HUES48 (cell line): ENCODE measurements around the gene DYNC1I1.

Source experiments
- H3K27ac ChIP-seq: one replicate; pipeline ENCODE4 v1.7.0; 2013; ENCODE audit warnings: low read depth, low read length, inconsistent platforms
- H3K27me3 ChIP-seq: 2 replicates; pipeline ENCODE4 v1.6.1; 2013; ENCODE audit warnings: mild to moderate bottlenecking, low read length; ENCODE audit not compliant: control insufficient read depth, insufficient read depth
- H3K36me3 ChIP-seq: 2 replicates; pipeline ENCODE4 v1.6.1; 2013; ENCODE audit warnings: low read length; ENCODE audit not compliant: control insufficient read depth, insufficient read depth
- H3K4me1 ChIP-seq: 2 replicates; pipeline ENCODE4 v1.6.1; 2013; ENCODE audit warnings: mild to moderate bottlenecking, low read length; ENCODE audit not compliant: control insufficient read depth, insufficient read depth
- H3K4me3 ChIP-seq: 2 replicates; pipeline ENCODE4 v1.5.1; 2013; ENCODE audit warnings: mild to moderate bottlenecking, low read depth, low read length
- H3K9ac ChIP-seq: 2 replicates; pipeline ENCODE4 v1.6.1; 2013; ENCODE audit warnings: mild to moderate bottlenecking, low read depth, low read length, moderate library complexity
- H3K9me3 ChIP-seq: 2 replicates; pipeline ENCODE4 v1.6.1; 2013; ENCODE audit warnings: low read length; ENCODE audit not compliant: control insufficient read depth, insufficient read depth

Gene DYNC1I1

DNA sequence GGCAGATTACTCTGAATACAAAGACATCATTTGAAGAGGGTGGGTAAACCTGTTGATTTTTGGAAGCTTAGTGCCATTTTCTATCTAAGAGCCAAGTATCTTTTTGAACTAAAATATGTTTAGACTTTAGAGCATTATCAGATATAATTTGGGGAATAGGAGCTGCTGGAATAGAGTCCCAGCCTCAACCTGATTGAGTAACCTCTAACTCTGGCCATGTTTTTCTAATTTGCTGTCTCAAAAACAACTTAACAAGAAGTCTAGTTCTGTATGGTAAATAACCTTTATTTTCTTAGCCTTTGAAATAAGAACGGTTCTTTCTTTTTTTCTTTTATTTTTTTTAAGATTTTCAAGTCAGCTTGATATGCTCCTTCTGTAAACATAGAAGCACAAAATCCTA, 224.5 kb downstream of the DYNC1I1 start:
- H3K27ac ChIP-seq, result no peak overlapping the region
- H3K4me3 ChIP-seq, result no peak overlapping the region

DNA sequence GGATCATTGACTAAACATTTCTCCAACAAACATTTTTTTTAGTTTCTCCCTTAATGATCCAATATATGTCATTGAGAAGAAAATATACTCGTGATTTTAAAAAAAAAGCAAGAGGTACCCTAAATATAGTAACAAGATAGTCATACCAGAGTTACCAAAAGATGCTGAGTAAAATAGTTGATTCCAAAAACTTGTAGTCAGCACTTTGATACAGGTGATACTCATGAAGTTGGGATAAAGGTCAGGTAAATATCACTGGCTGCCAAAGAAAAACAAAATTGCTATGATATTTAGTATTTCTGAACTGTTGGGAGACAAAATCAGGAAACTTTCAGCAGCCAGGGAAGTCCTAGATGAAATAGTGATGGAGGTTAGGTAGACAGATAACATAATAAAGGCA, 225.3 kb downstream of the DYNC1I1 start:
- H3K27ac ChIP-seq, result no peak overlapping the region
- no peak overlapping the region for H3K4me3 ChIP-seq
- no peaks in the 10 kb centered on the region for H3K9me3 ChIP-seq
- no peaks in the 10 kb centered on the region for H3K36me3 ChIP-seq
- H3K9ac ChIP-seq, result no peak overlapping the region
- H3K4me1 ChIP-seq, result no peaks in the 10 kb centered on the region
- H3K27me3 ChIP-seq, result no peaks in the 10 kb centered on the region

More for the DNA sequence above, 224.5 kb downstream of the DYNC1I1 start:
- no peaks in the 10 kb centered on the region for H3K4me1 ChIP-seq
- H3K36me3 ChIP-seq, result no peaks in the 10 kb centered on the region
- no peaks in the 10 kb centered on the region for H3K27me3 ChIP-seq
- no peak overlapping the region for H3K9ac ChIP-seq
- H3K9me3 ChIP-seq, result no peaks in the 10 kb centered on the region

DNA sequence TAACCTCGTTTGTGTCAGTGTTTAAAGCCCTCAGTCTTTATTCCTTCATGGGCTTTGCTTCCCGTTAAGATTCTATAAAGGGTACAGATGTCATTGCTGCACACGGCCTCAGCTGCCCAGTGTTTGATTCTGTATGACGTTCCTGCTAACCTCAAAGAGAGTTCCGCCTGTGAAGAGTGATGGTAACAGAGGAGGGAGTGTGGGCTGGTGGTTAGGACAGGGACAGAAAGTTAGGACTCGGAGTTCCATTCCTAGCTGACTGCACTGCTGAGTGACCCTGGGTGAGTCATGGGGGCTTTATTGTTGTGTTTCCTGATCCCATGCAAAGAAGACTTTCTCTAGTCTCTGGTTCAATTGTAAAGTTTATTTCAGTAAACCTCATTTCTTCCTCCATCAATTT, 227.1 kb downstream of the DYNC1I1 start:
- Histone ChIP-seq H3K27me3 (no peaks in the 10 kb centered on the region), H3K36me3 (no peaks in the 10 kb centered on the region), H3K9me3 (no peaks in the 10 kb centered on the region), H3K4me3 (no peak overlapping the region), H3K9ac (no peak overlapping the region), H3K27ac (no peak overlapping the region), H3K4me1 (no peaks in the 10 kb centered on the region)

DNA sequence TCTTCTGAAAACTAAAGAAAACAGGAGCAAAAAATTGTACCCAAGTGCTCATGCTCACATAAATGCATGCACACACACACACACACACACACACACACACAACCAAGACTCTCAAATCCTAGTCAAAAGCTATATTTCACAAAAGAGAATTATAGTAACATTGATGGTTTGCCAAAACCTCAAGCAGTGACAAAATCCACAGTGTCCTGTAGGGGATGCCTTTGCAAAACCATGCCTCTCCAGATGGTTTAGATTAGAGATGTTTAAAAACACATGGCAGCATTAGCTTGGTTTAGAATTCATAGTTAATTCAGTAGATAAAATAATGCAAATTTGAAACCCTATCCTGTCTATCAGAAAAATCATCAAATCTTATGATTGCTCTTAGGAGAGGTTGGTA, 232.2 kb downstream of the DYNC1I1 start:
- Histone ChIP-seq H3K4me3 (no peak overlapping the region), H3K27ac (no peak overlapping the region), H3K4me1 (peaks cover 6% of the 10 kb centered on the region; the same call in 1 of the 2 replicates), H3K9me3 (no peaks in the 10 kb centered on the region), H3K9ac (no peak overlapping the region), H3K27me3 (no peaks in the 10 kb centered on the region), H3K36me3 (no peaks in the 10 kb centered on the region)

DNA sequence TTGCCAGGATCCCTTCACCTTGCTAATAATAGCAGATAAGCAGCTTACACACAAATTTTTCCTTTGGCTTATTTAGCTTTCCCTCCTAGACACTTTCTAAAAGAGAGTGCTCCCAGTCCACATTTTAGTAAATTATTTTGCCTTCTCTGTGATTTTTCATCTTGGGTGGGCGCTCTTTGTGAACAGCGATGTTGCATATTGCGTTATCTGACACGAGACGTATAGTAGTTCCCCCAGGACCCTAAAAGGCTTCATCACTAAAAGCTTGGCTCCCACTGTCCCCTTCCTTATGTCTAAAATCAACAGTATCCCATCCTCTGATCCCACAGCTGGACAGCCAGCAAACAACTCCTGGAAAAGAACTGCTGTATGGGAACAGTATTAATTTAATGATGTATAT, 232.9 kb downstream of the DYNC1I1 start:
- Histone ChIP-seq H3K9me3 (no peaks in the 10 kb centered on the region), H3K27ac (no peak overlapping the region), H3K4me1 (peaks cover 6% of the 10 kb centered on the region; the same call in 1 of the 2 replicates), H3K27me3 (no peaks in the 10 kb centered on the region), H3K36me3 (no peaks in the 10 kb centered on the region), H3K4me3 (no peak overlapping the region), H3K9ac (no peak overlapping the region)

DNA sequence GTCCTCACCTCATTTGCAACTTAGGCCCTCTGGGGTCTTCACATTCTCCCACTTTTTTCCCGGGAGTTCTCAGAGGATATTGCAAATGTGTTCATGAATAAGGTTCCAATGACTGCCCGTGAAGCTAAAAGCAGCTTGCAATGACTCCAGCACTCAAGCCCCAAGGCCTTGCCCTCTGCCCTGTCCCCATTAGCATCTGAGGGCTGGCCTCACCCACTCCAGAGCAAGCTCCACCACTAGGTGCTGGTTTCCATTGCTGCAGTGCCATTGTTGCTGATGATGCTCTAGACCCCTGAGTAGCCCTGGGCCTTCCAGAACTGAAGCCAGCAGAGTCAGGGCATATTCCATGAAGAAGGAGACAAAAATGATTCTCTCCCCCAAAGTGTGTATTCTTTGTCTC, 236.8 kb downstream of the DYNC1I1 start:
- Histone ChIP-seq H3K4me1 (peaks cover 6% of the 10 kb centered on the region), H3K4me3 (no peak overlapping the region), H3K27me3 (no peaks in the 10 kb centered on the region), H3K9ac (no peak overlapping the region), H3K9me3 (no peaks in the 10 kb centered on the region), H3K27ac (no peak overlapping the region), H3K36me3 (no peaks in the 10 kb centered on the region)

DNA sequence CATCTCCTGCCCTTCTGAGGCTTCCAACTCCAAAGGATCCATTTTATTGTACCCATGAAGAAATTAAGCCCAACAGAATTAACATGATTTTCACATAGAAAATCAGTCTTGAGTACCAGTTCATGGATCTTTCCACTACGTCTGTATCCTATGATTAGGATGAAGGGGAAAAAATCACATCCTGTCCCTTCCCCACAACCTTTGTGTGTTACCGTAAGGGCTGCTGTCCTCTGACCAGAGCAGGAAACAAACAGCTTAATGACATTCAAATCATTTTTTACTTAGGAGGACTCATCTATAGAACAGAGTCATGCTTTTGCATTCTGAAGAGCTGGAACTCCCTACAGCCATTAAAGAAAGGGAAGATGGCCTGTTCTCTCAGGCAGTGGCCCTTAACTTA, 241.5 kb downstream of the DYNC1I1 start:
- H3K4me1 ChIP-seq, result peaks cover 6% of the 10 kb centered on the region; the same call in 1 of the 2 replicates
- no peak overlapping the region for H3K4me3 ChIP-seq
- no peaks in the 10 kb centered on the region for H3K9me3 ChIP-seq
- no peaks in the 10 kb centered on the region for H3K27me3 ChIP-seq
- H3K36me3 ChIP-seq, result no peaks in the 10 kb centered on the region
- H3K27ac ChIP-seq, result no peak overlapping the region
- no peak overlapping the region for H3K9ac ChIP-seq

DNA sequence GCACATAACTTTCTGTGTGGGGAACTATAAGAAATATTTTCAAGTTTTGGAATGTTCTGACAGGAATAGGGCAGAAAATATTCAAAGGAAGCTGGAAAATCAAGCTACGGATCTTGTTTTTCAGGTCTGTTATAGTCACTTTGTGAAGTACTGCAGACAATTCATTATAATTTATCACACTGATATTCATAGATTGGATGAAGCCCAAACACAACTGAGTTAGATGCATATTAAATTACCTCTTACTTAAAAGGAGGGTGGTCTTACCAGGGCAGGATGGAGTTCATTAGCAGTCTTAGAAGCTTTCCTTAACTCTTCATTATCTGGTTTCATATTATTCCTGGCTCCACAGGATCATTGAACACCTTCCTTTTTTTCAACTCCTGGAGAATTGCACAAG, 242.3 kb downstream of the DYNC1I1 start:
- H3K4me3 ChIP-seq, result no peak overlapping the region
- peaks cover 6% of the 10 kb centered on the region; the same call in 1 of the 2 replicates for H3K4me1 ChIP-seq
- no peak overlapping the region for H3K9ac ChIP-seq
- H3K36me3 ChIP-seq, result no peaks in the 10 kb centered on the region
- H3K27ac ChIP-seq, result no peak overlapping the region
- no peaks in the 10 kb centered on the region for H3K27me3 ChIP-seq
- no peaks in the 10 kb centered on the region for H3K9me3 ChIP-seq

DNA sequence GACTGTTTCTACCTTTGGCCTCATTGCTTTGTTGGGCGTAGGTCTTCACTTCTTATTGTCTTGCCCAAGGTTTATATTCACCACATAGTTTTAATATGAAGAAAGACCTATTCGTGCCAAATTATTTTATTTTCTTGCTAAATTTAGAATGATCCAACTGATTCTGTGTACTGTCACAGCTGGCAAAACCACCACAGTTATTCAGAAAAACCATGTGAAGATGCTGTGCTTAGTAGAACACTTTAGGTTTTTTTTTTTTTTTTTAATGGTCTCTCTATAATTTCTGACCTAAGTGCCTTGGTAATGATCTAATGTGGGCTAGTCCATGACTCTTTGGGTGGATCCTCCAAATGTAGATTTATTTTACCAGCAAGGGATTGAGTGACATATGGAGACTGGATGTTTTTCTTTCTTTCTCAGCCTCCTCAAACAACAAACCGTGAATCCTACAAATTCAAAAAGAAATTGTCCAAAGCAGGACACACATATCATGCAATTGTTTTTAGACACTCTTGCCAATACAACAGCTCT, 243.8 kb downstream of the DYNC1I1 start:
- H3K9me3 ChIP-seq, result no peaks in the 10 kb centered on the region
- H3K4me1 ChIP-seq, result peaks cover 6% of the 10 kb centered on the region; the same call in 1 of the 2 replicates
- H3K4me3 ChIP-seq, result no peak overlapping the region
- no peaks in the 10 kb centered on the region for H3K36me3 ChIP-seq
- no peak overlapping the region for H3K27ac ChIP-seq
- H3K9ac ChIP-seq, result no peak overlapping the region
- H3K27me3 ChIP-seq, result no peaks in the 10 kb centered on the region

DNA sequence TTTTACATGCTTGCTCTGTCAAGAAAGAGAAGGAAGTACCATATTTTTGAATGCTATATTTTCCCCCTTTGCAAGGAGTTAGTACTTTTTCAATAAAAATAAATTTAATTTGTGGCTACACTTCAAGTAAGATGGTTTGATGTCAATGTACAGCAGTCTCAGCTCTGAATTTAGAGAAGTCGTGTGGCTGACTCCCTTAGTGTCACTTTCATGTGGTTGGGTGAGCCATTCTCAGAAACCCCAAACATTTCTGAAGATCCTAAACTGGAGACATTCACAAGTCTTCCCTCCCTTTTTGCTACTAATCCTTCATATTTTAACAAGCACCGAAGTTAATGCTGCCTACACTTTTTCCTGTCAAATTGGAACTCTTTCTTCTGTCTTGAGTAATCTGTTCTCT, 244.4 kb downstream of the DYNC1I1 start:
- peaks cover 6% of the 10 kb centered on the region; the same call in 1 of the 2 replicates for H3K4me1 ChIP-seq
- no peak overlapping the region for H3K4me3 ChIP-seq

DNA sequence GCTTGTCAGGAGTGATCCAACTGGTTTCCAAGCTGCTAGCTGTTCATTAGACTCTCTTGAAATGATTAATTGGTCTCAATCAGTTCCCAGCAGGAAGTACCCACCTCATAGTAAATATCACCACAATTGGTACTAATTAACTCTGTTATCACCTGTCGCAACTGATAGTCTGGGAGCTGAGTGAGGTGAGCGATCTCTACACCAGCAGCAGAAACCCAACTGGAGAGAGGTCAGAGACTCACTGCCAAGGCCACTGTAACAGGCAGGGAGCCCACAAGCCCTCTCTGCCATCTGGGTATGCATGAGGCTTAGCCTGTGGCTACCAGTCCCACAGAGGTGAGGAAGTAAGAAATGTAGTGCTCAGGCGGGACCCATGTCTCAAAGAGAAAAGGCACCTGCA, 245.5 kb downstream of the DYNC1I1 start:
- Histone ChIP-seq H3K9me3 (no peaks in the 10 kb centered on the region), H3K36me3 (no peaks in the 10 kb centered on the region), H3K9ac (no peak overlapping the region; the same call in 1 of the 2 replicates), H3K27me3 (no peaks in the 10 kb centered on the region), H3K27ac (no peak overlapping the region), H3K4me1 (peaks cover 6% of the 10 kb centered on the region; the same call in 1 of the 2 replicates), H3K4me3 (no peak overlapping the region)

More for the DNA sequence above, 244.4 kb downstream of the DYNC1I1 start:
- Histone ChIP-seq H3K9ac (no peak overlapping the region), H3K9me3 (no peaks in the 10 kb centered on the region), H3K27ac (no peak overlapping the region), H3K36me3 (no peaks in the 10 kb centered on the region), H3K27me3 (no peaks in the 10 kb centered on the region)
